GM21528 (cell line): Measurements from ENCODE around the gene GET4.

Experiments used
- ATAC-seq: cut with Tn5 transposase; IDR thresholded peaks from one replicate; pipeline ENCODE4 v1.9.1; 2021; ENCODE audit warnings: mild to moderate bottlenecking, moderate library complexity; ENCODE audit not compliant: unreplicated experiment, low FRiP score

The GET4 gene

GRCh38 chr7:910931-911431, 34.6 kb downstream of the GET4 start:
- no peak for ATAC-seq

GRCh38 chr7:911791-912480, 35.6 kb downstream of the GET4 start:
- no peak for ATAC-seq

GRCh38 chr7:913736-914520, 37.6 kb downstream of the GET4 start:
- no peak for ATAC-seq

GRCh38 chr7:914521-915194, 38.3 kb downstream of the GET4 start:
- ATAC-seq, result no peak

DNA sequence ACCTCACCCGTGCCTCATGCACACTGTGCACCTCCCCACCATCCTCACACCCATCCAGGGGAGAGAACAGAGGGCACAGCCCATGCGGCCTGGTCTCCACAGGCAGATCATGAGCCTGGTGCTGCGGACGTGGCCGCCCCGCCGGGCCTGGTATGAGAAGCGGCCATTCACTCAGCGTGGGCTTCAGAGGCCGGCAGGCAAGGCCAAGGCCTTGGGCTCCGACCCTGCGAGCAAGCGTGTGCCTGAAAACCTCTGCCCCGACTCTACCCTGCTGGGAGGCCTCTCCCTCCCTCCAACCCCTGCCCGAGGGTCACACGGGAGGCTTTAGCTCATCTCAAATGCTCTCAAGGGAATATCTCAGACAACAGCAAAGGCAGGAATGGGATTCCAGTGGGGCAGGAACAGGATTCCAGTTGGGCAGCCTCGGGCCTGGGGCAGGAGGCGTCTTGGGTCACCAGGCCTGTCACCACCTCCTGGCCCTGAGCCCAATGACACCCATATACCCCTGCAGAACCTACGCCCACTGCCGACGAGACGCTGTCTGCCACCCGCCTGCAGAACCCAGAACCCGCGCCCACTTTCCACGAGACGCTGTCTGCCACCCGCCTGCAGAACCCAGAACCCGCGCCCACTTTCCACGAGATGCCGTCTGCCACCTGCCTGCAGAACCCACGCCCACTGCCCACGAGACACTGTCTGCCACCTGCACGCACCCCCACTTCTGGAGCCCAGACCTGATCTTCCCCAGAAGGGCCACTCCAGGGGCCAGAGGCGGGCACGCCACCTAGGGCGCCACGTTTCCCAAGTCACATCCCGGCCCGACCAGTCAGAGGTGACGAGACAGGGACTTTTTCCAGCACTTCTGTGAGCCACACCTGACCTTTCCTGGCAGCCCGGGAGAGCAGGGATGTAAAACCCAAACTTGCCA, 39.2 kb downstream of the GET4 start:
- no peak for ATAC-seq

DNA sequence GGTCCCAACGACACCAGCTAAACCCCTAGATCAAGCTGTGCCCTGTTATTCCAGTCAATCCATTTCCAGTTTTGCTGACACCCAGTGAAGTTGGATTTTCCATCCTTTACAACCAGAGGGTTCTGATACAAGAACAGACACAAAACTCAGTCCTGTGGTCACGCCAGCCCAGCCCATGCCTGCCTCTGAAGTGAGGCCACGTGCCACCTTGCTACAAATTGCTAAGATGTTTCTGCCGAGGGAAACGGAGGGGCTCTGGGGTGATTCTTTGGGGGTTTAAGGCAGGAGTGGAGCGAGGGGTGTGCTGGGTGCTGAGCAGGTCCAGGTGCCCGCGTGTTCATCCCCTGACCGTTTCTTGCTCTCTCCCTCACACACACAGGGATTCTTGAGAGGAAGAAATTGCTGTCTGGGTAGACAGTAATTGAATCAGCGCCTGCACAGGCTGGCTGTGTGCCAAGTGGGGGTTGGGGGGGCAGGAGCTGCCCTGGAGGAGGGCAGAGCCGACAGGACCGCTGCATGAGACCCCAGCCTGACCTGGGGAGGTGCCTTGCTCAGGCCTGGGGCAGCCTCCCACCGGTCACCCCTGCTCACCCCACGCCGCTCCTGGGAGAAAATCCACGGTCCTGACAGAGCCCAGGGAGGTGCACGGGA, 40.1 kb downstream of the GET4 start:
- no peak for ATAC-seq

DNA sequence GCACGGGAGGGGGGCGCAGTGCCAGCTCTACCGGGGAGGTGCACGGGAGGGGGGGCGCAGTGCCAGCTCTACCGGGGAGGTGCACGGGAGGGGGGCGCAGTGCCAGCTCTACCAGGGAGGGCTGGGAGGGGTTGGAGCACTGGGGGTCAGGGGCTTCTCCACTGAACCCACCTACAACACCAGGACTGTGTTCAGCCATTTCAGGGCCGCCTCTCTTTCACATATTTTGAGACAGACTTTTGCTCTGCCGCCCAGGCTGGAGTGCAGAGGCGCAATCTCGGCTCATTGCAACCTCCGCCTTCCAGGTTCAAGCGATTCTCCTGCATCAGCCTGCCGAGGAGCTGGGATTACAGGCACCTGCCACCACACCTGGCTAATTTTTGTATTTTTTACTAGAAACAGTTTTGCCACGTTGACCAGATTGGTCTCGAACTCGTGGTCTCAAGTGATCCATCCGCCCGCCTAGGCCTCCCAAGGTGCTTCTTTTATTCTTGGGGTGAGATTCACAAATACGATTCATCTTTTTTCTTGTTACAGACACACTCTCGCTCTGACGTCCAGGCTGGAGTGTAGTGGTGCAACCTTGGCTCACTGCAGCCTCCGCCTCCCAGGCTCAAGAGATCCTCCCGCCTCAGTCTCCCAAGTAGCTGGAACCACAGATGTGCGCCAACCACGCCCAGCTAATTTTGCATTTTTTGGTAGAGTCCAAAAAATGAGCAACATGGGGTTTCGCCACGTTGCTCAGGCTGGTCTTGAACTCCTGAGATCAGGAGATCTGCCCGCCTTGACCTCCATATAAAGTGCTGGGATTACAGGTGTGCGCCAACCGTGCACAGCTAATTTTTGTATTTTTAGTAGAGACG, 41.1 kb downstream of the GET4 start:
- ATAC-seq, result no peak

GRCh38 chr7:918118-918425, 41.7 kb downstream of the GET4 start:
- no peak for ATAC-seq

DNA sequence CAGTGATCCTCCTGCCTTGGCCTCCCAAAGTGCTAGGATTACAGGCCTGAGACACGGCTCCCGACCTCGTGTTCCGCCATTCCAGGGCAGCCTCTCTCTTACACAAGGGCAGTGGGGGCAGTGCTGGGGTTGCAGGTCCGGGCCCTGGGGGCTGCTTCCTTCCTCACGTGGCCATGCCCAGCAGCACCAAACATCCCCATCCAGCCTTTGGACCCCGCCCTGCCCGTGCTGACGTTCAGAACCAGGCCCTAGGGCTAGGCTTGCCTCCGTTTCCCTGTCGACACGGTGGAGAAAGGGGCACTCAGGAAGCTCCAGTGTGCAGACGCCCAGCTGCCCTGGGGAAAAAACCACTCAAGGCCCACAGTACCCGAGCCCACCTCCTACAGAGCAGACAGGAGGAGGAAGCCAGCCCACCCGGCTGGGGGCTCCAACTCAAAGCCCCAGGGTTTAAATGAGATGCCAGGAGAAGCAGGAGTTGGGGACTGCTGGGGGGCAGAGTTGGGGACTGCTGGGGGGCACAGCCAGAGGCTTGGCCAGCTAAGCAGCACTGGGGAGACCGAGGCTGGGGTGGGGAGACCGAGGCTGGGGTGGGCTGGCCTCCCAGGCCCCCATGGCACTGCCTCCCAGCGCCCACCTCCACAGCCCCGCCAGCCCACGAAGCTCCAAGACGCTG, 42.2 kb downstream of the GET4 start:
- ATAC-seq, result no peak

GRCh38 chr7:919114-919442, 42.7 kb downstream of the GET4 start:
- ATAC-seq, result no peak

DNA sequence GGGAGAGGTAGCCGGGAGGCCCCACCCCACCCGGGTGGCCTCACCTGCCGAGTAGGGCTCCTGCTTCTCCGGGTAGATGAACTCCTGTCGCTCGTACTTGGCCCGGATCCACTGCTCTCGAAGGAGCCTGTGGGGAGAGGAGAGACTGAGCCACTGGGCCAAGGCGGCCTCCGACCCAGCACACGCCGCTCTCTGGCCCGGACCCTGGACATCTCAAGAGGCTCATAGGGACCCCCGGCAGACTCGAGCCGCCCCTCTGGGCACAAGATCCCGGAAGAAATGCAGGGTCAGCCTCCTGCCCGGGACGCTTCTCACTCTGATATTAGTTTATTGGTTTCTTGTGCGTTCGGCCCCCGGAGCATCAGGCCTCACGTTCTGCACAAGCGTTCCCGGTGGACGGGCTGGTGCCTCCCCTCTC, 43.6 kb downstream of the GET4 start:
- ATAC-seq, result no peak

- ATAC-seq, result no peak
These were observed 44.2 kb downstream of the GET4 start for GRCh38 chr7:920351-921070.

DNA sequence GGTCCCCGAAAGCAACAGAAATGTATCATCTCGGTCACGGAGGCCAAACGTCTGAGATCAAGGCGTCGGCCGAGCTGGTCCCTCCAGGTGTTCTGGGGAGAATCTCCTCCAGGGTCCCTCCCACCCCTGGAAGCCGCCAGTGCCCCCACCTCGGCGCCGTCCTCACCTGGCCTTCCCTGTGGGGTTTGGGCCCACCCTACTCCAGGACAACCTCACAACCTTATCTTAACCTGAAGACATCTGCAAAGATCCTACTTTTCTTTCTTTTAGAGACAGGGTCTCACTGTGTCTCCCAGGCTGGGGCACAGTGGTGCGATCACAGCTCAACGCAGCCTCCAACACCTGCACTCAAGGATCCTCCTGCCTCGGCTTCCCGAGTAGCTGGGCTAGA, 44.7 kb downstream of the GET4 start:
- no peak for ATAC-seq

GRCh38 chr7:921581-922333, 45.4 kb downstream of the GET4 start:
- no peak for ATAC-seq

DNA sequence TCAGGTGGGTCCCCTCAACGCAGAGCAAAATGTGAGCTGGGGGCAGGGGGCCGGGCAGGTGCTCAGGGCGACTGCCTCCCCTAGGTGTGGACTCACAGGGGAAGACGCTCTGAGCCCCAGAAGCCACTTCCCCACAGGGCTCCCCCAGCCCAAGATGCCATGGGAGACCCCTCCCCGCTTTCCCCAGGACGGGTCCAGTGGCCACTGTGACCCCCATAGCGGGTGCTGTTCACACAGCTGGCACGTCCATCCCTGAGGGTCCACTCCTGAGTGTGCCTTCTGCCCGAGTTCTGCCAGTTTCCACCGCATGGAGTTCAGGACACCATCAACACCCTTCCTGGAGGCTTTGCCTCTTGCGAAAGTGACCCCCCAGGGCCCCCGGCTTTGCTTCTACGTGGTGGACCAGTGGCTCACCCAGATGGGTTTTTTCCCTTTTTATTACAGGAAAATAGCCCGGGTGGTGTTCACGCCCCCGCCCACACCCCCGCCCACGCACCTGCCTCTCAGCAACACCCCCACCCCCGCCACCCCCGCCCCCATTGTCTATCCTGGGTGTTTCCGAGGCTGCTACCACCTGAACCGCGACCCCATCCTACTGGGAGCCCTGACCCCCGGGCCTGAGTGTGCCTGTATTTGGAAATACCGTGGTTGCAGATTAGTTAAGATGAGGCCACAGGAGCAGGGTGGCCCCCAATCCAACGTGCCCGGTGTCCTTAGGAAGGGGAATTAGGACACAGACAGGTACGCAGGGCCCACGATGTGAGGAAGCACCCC, 46.2 kb downstream of the GET4 start:
- no peak for ATAC-seq
